HUES64 (cell line): ENCODE data around the gene SLC11A1.

ENCODE experiments used
- H3K27ac ChIP-seq: 2 replicates; pipeline ENCODE4 v1.7.0; 2013; ENCODE audit warnings: low read depth, low read length, inconsistent platforms
- H3K27me3 ChIP-seq: 2 replicates; pipeline ENCODE4 v1.6.1; 2013; ENCODE audit warnings: mild to moderate bottlenecking, low read length; ENCODE audit not compliant: insufficient read depth
- H3K36me3 ChIP-seq: 2 replicates; pipeline ENCODE4 v1.6.1; 2013; ENCODE audit warnings: mild to moderate bottlenecking, low read length; ENCODE audit not compliant: insufficient read depth
- H3K4me1 ChIP-seq: 2 replicates; pipeline ENCODE4 v1.6.1; 2013; ENCODE audit warnings: mild to moderate bottlenecking, low read length, moderate library complexity; ENCODE audit not compliant: insufficient read depth
- H3K4me3 ChIP-seq: 2 replicates; pipeline ENCODE4 v1.5.1; 2013; ENCODE audit warnings: mild to moderate bottlenecking, low read length, moderate library complexity
- H3K9ac ChIP-seq: 2 replicates; pipeline ENCODE4 v1.6.1; 2013; ENCODE audit warnings: mild to moderate bottlenecking, low read depth, low read length
- H3K9me3 ChIP-seq: 2 replicates; pipeline ENCODE4 v1.6.1; 2013; ENCODE audit warnings: low read depth, low read length; ENCODE audit not compliant: insufficient read depth
- WGBS: fragments of 150-250, 120-280 bp; methylation state at CpG from one replicate; pipeline ENCODE4 v1.1.7; 2013; ENCODE audit warnings: missing lambda C conversion rate; 5-methylcytosine and 5-hydroxymethylcytosine counted together

The SLC11A1 gene

DNA sequence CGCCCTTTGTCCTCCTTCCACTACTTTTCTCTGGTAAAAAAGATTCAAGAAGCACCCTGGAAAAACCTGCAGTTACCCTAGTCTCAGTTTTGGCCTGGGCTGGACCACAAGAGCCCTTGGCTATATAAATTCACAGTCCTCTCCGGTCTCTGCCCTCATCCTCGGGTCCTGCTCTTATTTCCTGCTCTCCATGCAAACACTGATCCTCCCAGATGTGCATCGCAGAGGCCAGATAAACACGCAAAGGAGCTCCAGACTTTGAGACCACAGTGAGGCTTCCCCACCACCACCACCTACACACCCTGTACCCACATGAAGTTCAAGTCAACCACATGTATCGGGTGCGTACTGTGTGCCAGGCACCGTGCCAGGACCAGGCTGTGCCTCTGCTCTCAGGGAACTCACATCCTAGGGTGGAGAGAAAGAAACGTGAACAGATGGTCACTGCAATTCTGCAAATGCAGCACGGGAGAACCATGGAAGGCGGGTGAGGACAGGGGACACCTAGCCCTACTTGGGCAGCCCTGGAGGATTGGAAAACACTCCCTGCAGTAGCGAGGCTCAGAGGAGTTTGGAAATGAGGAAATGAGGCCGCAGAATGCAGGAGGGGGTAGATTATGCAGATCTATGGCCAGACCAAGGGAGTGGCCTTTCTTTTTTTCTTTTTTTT is 25.0 kb downstream of the SLC11A1 start:
- peak overlapping the region; percentile 85 for H3K9ac ChIP-seq
- H3K27me3 ChIP-seq: no peaks in the 10 kb centered on the region
- 57% methylated on average over 13 of the region's 13 CpGs for WGBS
- H3K9me3 ChIP-seq: no peaks in the 10 kb centered on the region
- H3K27ac ChIP-seq: peak overlapping the region; percentile 77
- peaks cover 13% of the 10 kb centered on the region; the same call in 1 of the 2 replicates for H3K36me3 ChIP-seq
- peaks cover 19% of the 10 kb centered on the region for H3K4me1 ChIP-seq
- H3K4me3 ChIP-seq: peak overlapping the region; percentile 66

DNA sequence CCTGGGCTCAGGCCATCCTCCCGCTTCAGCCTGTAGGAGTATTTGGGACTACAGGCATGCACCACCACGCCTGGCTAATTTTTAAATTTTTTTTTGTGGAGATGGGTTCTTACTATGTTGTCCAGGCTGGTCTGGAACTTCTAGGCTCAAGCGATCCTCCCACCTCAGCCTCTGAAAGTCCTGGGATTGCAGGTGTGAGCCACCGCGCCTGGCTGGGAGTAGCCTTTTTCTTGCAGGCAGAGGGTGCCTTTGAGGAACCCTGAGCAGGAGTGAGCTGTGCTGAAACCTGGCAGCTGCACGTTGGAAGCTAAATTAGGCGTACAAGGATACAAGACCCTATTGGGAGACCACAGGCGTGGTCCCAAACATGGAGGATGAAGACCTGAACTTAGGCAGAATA is 25.6 kb downstream of the SLC11A1 start:
- WGBS: 94% methylated on average over 8 of the region's 8 CpGs
- no peaks in the 10 kb centered on the region for H3K9me3 ChIP-seq
- H3K9ac ChIP-seq: no peak overlapping the region
- peaks cover 13% of the 10 kb centered on the region; the same call in 1 of the 2 replicates for H3K36me3 ChIP-seq
- H3K4me3 ChIP-seq: no peak overlapping the region
- H3K27ac ChIP-seq: no peak overlapping the region
- H3K27me3 ChIP-seq: no peaks in the 10 kb centered on the region
- peaks cover 19% of the 10 kb centered on the region for H3K4me1 ChIP-seq

DNA sequence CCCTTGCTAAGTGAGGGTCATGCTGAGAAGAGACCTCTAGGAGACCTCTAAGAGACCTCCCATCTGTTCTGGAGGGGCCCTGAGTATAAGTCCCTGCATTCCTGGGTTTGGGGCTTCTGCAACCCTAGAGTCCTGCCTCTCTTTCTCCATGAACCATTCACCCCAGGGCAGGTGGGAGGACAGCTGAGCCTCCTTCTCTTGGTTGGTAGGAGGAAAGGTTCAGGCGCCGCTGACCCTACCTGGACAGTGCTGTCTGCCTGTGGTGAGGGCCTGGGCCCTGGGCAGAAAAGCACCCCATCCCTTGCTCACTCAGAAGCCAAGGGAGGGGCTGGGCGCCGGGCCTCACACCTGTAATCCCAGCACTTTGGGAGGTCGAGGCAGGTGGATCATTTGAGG is 36.2 kb downstream of the SLC11A1 start:
- no peaks in the 10 kb centered on the region for H3K9me3 ChIP-seq
- H3K36me3 ChIP-seq: no peaks in the 10 kb centered on the region
- no peak overlapping the region for H3K4me3 ChIP-seq
- H3K4me1 ChIP-seq: peaks cover 8% of the 10 kb centered on the region; the same call in 1 of the 2 replicates
- no peak overlapping the region for H3K9ac ChIP-seq
- no peaks in the 10 kb centered on the region for H3K27me3 ChIP-seq
- 98% methylated on average over 5 of the region's 5 CpGs for WGBS
- H3K27ac ChIP-seq: no peak overlapping the region

DNA sequence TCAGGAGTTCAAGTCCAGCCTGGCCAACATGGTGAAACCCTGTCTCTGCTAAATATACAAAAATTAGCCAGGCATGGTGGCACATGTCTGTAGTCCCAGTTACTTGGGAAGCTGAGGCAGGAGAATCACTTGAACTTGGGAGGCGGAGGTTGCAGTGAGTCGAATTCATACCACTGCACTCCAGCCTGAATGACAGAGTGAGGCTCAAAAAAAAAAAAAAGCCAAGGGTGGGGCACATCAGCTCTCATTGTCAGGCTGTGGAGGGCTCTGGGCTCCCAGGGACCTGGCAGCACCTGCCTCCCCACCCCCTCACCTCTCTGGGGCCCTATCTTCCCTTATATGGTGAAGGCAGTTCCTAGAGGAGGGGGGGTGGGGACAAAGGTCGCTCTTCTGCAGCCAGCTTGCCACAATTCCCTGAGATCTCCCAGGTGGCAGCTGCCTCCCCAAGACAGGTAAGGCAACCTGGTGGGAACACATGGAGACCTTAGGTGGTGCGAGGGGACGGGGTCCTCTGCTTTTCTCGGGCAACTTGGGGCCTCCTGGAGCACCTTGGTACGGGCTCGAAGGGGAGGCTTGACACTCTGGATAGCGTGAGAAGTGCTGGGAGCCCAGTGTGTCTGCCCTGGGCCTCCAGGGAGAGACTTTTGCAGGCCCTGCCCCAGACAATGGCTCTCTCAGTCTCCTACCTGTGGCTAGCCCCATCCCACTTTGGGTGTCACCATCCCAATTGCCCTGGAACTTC is 36.8 kb downstream of the SLC11A1 start, which contains the start of gene VIL1:
Gene VIL1 (plus strand): TSS at position 407 of the 742 bp plus-strand sequence. CDS start 4,656 bp downstream, outside the sequence.
- Histone ChIP-seq H3K36me3 (no peaks in the 10 kb centered on the region), H3K27me3 (no peaks in the 10 kb centered on the region), H3K4me3 (no peak within 1 kb of the TSS), H3K27ac (peak within 1 kb of the TSS; percentile 42; the same call in 1 of the 2 replicates), H3K9ac (no peak within 1 kb of the TSS), H3K9me3 (no peaks in the 10 kb centered on the region), H3K4me1 (peaks cover 8% of the 10 kb centered on the region; the same call in 1 of the 2 replicates)
- 71% methylated on average over 9 of the region's 9 CpGs for WGBS

DNA sequence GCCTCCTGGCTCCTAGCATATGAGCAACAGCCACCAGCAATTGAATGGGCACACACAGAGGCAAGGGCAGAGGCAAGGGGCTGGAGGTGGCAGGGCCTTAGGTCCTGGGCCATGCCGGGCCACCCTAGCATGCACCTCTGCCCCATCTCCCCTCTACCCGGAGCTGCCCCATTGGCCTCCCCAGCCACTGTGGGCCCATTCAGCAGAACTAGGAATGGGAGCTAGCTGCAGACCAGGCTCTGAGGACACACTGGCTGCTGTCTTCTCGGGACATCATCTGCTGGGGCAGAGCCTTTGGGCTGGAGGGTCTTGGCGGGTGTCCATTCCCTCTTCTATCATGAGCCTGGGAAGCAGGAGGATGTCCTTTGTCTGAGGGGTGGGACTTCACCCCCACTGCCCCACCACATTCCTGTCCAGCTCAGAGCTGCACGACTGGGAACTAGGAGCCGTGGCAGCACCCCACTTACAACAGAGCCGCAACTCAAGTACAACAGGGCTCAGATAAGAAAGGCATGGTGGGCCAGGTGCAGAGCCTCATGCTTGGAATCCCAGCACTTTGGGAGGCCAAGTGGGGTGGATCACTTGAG is 37.6 kb downstream of the SLC11A1 start:
- H3K27me3 ChIP-seq: no peaks in the 10 kb centered on the region
- no peak overlapping the region for H3K27ac ChIP-seq

DNA sequence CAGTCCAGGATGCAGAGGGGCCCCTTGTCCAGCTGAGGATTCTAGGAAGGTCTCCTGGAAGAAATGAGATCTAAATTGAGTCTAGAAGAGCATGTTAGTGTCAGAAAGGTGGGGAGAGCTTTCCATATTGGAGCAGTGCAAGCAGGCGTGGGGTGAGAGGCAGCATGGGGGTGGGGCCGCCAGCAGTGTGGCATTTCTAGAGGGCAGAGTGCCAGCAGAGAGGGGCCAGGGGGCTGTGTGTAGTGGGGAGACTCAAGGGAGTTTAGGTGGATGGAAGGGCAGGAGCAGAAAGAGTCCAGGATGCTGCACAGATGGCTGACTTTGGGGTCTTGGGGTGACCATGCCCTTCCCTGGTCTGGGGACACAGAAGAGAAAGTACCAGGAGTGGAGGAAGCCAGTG is 39.0 kb downstream of the SLC11A1 start:
- 84% methylated on average over 2 of the region's 2 CpGs for WGBS
- H3K9ac ChIP-seq: no peak overlapping the region

More for the DNA sequence above, 37.6 kb downstream of the SLC11A1 start:
- WGBS: 96% methylated on average over 6 of the region's 7 CpGs
- Histone ChIP-seq H3K9me3 (no peaks in the 10 kb centered on the region), H3K4me1 (peaks cover 8% of the 10 kb centered on the region; the same call in 1 of the 2 replicates), H3K36me3 (no peaks in the 10 kb centered on the region), H3K9ac (no peak overlapping the region), H3K4me3 (no peak overlapping the region)

DNA sequence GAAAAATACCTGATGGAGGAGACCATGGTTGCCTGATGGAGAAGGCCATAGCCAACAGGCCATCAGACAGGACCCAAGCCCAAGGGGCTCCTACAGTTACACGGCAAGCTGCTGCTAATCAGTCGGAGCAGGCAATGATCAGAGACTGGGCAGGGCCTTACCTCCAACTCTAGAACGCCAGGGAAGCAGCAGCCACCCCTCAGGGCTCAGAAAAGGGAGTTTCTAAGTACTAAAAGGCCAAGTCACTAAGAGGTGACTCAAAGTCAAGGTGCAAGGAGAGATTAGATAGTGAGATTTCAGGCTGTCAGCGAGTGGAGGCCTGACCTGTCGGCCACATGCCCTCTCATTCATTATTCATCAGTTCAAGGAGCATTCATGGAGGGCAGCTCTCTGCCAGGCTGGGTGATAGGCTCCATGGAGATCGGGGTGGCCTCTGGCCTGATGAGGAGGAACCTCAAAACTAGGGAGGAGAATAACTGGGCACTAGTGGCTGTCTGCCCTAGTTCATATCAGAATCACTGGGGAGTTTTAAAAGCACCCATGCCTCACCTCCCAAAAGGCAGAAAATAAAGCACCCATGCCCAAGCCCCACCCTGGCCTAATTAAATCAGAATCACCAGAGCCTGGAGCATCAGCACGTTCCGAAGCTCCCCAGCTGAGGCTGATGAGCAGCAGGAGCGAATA is 40.5 kb downstream of the SLC11A1 start:
- H3K9ac ChIP-seq: no peak overlapping the region
- H3K4me3 ChIP-seq: no peak overlapping the region
- 85% methylated on average over 9 of the region's 9 CpGs for WGBS
- H3K36me3 ChIP-seq: no peaks in the 10 kb centered on the region
- H3K4me1 ChIP-seq: peaks cover 8% of the 10 kb centered on the region; the same call in 1 of the 2 replicates
- no peak overlapping the region for H3K27ac ChIP-seq
- H3K9me3 ChIP-seq: no peaks in the 10 kb centered on the region
- H3K27me3 ChIP-seq: no peaks in the 10 kb centered on the region

More for the DNA sequence above, 39.0 kb downstream of the SLC11A1 start:
- Histone ChIP-seq H3K4me3 (no peak overlapping the region), H3K9me3 (no peaks in the 10 kb centered on the region), H3K27me3 (no peaks in the 10 kb centered on the region), H3K4me1 (peaks cover 8% of the 10 kb centered on the region; the same call in 1 of the 2 replicates), H3K36me3 (no peaks in the 10 kb centered on the region), H3K27ac (no peak overlapping the region)

DNA sequence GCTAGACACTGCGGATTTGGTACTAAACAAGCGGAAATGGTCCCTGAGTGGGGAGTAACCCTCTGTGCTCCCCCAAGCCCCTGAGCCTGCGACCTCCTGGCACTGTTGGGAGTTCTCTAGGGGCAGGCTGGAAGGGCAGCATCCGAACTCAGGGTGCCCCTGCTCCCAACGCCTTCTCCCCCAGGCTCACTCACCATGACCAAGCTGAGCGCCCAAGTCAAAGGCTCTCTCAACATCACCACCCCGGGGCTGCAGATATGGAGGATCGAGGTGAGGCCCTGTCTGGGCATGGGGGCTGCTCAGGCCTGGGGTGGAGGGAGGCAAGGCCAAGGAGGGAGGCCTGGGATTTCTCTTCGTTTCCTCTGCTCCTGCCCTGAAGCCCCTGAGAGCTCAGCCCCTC is 41.5 kb downstream of the SLC11A1 start:
- Histone ChIP-seq H3K27ac (no peak overlapping the region), H3K9ac (no peak overlapping the region), H3K4me1 (peaks cover 8% of the 10 kb centered on the region; the same call in 1 of the 2 replicates), H3K9me3 (no peaks in the 10 kb centered on the region), H3K36me3 (no peaks in the 10 kb centered on the region), H3K4me3 (no peak overlapping the region), H3K27me3 (no peaks in the 10 kb centered on the region)
- WGBS: 88% methylated on average over 7 of the region's 9 CpGs

DNA sequence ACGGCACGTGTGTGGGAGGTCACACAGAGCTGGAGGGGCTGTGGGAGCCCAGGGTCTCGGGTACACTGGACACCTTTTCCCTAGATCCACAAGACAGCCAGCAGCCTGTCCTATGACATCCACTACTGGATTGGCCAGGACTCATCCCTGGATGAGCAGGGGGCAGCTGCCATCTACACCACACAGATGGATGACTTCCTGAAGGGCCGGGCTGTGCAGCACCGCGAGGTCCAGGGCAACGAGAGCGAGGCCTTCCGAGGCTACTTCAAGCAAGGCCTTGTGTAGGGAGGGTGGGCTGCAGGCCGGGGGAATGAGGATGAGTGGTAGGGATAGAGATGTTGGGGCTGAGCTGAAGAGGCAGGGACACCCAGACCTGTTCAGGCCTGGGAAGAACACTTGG is 43.5 kb downstream of the SLC11A1 start:
- Histone ChIP-seq H3K36me3 (no peaks in the 10 kb centered on the region), H3K9me3 (no peaks in the 10 kb centered on the region), H3K4me3 (no peak overlapping the region), H3K27ac (no peak overlapping the region), H3K27me3 (no peaks in the 10 kb centered on the region), H3K9ac (no peak overlapping the region), H3K4me1 (no peaks in the 10 kb centered on the region)
- WGBS: 94% methylated on average over 10 of the region's 10 CpGs

DNA sequence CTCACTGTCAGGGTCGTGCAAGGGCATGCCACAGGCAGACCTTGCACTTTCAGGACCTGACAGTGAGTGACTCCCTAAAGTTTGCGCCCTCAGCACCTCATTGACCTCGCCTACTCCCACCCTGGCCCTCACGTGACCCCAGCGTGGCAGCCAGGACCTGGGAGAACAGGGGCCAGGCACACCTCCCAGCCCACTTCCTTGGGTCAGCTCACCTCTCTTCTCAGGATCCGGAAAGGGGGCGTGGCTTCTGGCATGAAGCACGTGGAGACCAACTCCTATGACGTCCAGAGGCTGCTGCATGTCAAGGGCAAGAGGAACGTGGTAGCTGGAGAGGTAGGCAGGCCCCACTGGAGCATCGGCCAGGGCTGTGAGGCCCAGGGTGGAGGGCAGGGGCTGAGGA is 45.7 kb downstream of the SLC11A1 start:
- H3K4me3 ChIP-seq: no peak overlapping the region
- no peak overlapping the region for H3K9ac ChIP-seq
- 78% methylated on average over 11 of the region's 11 CpGs for WGBS
- no peaks in the 10 kb centered on the region for H3K27me3 ChIP-seq
- no peaks in the 10 kb centered on the region for H3K36me3 ChIP-seq
- no peaks in the 10 kb centered on the region for H3K9me3 ChIP-seq
- no peak overlapping the region for H3K27ac ChIP-seq
- H3K4me1 ChIP-seq: no peaks in the 10 kb centered on the region
